ENCODE measurements around the gene TMPRSS13. TPM values are rescaled to one million over a fixed set of nuclear protein-coding genes. Genes with fewer than 3 reads are reported as not detected.
A peak's percentile ranks its signal among the peaks of the same experiment; 100 is the strongest.
"Not testable (repeated sequence)": the region's sequence is repeated elsewhere in the genome, so short reads cannot be mapped to it uniquely, and the experiment has no call there.

TMPRSS13 gene
- total RNA-seq, result under 1 TPM in 7 of 8 experiments, not detected in 1; 0.11 to 0.95 (median 0.15) TPM

DNA sequence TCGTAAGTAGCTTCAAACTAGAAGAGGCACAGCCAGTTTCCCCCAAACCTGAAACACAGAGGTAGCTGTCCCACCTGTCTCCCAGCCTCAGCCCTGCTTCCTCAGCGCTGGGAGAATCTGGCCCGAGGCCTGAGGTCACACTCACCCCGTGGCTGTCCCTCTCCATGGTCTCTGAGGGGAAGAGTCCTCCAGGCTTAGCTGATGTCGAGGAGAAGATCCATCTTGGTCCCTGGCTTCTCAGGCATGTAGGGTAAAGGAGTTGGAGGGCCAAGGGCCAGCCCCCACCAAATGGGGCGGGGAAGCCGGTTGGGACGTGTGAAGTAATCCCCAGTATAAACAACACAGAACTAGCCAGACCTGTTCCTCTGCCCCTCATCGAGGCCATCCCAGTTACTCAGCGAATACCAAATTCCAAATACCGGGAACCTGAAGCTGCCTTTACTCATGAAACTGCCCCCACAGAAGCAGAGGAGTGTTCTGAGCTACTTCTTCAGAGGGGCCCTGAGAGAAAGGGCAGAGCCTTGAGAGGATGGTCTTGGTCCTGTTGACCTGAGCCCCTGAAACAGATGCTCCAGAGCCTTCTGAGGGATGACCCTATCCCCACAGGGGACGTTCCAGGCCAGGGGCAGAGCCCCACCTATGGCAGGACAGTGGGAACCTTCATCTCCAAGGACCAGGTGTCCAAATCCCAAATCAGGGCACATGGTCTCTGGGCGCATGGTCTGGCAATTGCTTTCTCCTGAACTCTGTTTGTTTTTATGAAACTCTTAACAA, at the start of gene TMPRSS13:
TMPRSS13 (minus strand) TSS at position 261 of the 774 bp plus-strand sequence; CDS start at position 166, 95 bp downstream.
- Histone ChIP-seq H3K4me1 (replicated peaks in 1 of 2) (no peaks in the 10 kb centered on the region), H3K4me3 (no peak within 1 kb of the TSS), H3K27ac (no peak within 1 kb of the TSS)
- ATAC-seq (replicated peaks in 6 of 8), result no peak
- in situ Hi-C loops (cut with MboI; ENCODE audit: low pct_unique_long_range_greater_than_20kb in 2 of 9, low sequenced_read_pairs in 9 of 9, unreplicated experiment in 9 of 9), result loop anchor here in 4 of 9 experiments (25.0 kb wide), 2 partner anchors 92 to 492 kb away; no protein-coding TSS in a partner anchor
- WGBS, 10 experiments, result 0 to 100% (median 83%) methylated on average over 1 to 8 of the region's 13 CpGs; no CpG with 5 or more reads in 2 of the 10 experiments

DNA sequence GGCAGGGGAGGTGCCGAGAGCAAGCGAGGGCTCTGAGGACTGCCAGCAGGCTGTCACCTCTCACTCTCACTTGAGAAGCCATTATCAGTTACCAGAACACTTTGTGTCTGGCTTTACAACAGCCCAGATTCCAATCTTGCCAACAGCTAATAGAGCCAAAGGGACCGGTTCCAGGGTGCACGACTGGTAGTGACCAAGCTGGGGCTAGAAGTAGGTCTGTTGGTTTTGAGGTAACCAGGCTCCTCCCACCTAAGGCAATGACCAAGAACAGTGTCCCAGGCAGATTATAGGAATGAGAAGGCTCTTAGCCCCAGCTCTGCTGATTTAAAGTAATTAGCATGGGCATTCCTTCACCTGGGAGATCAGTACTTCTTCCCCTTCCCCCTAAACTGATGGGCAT, 49.8 kb upstream of the TMPRSS13 start:
- no peak for ATAC-seq (replicated peaks in 6 of 8)
- in situ Hi-C loops (cut with MboI; ENCODE audit: low pct_unique_long_range_greater_than_20kb in 2 of 9, low sequenced_read_pairs in 9 of 9, unreplicated experiment in 9 of 9), result no loop called here
- 25 to 100% methylated on average over 1 to 2 of the region's 4 CpGs; no CpG with 5 or more reads in 8 of the 10 experiments for WGBS, 10 experiments
- H3K4me1 ChIP-seq (replicated peaks in 1 of 2), result no peaks in the 10 kb centered on the region
- H3K27ac ChIP-seq, result no peak overlapping the region
- no peak overlapping the region for H3K4me3 ChIP-seq

DNA sequence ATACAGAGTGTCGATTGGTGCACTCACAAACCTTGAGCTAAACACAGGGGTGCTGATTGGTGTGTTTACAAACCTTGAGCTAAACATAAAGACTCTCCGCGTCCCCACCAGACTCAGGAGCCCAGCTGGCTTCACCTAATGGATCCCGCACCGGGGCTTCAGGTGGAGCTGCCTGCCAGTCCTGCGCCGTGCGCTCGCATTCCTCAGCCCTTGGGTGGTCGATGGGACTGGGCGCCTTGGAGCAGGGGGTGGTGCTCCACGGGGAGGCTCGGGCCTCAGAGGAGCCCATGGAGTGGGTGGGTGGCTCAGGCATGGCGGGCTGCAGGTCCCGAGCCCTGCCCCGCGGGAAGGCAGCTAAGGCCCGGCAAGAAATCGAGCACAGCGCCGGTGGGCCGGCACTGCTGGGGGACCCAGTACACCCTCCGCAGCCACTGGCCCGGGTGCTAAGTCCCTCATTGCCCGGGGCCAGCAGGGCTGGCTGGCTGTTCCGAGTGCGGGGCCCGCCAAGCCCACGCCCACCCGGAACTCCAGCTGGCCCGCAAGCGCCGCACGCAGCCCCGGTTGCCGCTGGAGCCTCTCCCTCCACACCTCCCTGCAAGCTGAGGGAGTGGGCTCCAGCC, 49.2 kb upstream of the TMPRSS13 start:
- H3K4me3 ChIP-seq; in situ Hi-C loops (cut with MboI; ENCODE audit: low pct_unique_long_range_greater_than_20kb in 2 of 9, low sequenced_read_pairs in 9 of 9, unreplicated experiment in 9 of 9); H3K4me1 ChIP-seq (replicated peaks in 1 of 2); ATAC-seq (replicated peaks in 6 of 8); H3K27ac ChIP-seq: not testable (repeated sequence)
- 65 to 100% methylated on average over 2 to 4 of the region's 36 CpGs; no CpG with 5 or more reads in 8 of the 10 experiments for WGBS, 10 experiments

DNA sequence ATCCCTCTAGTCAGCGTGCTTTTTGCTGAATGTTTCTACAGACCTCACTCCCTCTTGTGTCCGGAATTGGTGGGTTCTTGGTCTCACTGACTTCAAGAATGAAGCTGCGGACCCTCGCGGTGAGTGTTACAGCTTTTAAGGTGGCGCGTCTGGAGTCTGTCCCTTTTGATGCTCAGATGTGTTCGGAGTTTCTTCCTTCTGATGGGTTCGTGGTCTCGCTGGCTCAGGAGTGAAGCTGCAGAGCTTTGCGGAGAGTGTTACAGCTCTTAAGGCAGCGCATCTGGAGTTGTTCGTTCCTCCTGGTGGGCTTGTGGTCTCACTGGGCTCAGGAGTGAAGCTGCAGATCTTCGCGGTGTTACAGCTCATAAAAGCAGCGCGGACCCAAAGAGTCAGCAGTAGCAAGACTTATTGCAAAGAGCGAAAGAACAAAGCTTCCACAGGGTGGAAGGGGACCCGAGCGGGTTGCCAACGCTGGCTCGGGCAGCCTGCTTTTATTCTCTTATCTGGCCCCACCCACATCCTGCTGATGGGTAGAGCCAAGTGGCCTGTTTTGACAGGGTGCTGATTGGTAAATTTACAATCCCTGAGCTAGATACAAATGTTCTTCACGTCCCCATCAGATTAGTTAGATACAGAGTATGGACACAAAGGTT, 48.5 kb upstream of the TMPRSS13 start:
- in situ Hi-C loops (cut with MboI; ENCODE audit: low pct_unique_long_range_greater_than_20kb in 2 of 9, low sequenced_read_pairs in 9 of 9, unreplicated experiment in 9 of 9); H3K4me3 ChIP-seq; ATAC-seq (replicated peaks in 6 of 8); H3K27ac ChIP-seq; H3K4me1 ChIP-seq (replicated peaks in 1 of 2): not testable (repeated sequence)
- WGBS, 10 experiments, result 12 to 100% (median 90%) methylated on average over 1 to 12 of the region's 23 CpGs; no CpG with 5 or more reads in 4 of the 10 experiments

DNA sequence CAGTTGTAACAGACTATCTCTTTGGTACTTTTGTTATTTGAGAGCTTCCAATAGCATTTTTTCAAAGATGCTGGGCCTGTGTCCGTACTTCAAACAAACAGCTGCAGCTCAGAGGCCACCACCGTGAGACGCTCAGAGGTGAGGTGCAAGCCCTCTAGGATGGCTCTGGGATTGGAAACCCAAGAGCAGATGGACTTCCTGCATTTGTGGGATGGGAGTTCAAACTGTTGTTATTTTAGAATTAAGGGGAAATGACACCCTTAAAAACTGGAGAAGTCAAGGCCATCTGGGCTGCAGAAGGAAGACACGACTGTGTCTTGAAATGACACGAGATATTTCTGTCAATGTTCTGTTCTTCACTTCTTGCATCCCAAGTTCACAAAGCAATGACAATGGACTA, 47.8 kb upstream of the TMPRSS13 start:
- no peak overlapping the region for H3K4me3 ChIP-seq
- 21 to 96% (median 88%) methylated on average over 2 to 5 of the region's 5 CpGs; no CpG with 5 or more reads in 3 of the 10 experiments for WGBS, 10 experiments
- ATAC-seq (replicated peaks in 6 of 8), result no peak
- H3K27ac ChIP-seq, result no peak overlapping the region
- peaks cover 0 to 5% of the 10 kb centered on the region in 2 donors for H3K4me1 ChIP-seq (replicated peaks in 1 of 2)
- in situ Hi-C loops (cut with MboI; ENCODE audit: low pct_unique_long_range_greater_than_20kb in 2 of 9, low sequenced_read_pairs in 9 of 9, unreplicated experiment in 9 of 9), result no loop called here

DNA sequence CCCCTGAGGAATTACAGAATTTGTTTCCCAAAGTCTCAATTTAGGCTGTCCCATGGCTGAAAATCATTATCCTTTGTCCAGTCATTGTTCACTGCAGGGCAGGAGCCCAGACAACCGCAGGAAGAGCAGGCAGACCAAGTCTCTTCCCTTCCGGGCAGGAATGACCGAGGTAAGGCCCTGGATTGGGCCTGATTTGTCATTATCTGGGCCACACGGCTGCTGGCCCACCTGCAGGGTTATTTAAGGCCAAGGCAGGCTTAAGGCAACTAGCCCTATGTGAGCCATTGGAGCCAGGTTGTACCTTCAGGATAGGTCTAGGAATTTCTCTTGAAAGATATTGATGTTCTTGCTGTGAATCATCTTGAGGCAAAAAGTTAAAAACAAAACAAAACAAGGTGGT, 47.2 kb upstream of the TMPRSS13 start:
- H3K27ac ChIP-seq, result no peak overlapping the region
- in situ Hi-C loops (cut with MboI; ENCODE audit: low pct_unique_long_range_greater_than_20kb in 2 of 9, low sequenced_read_pairs in 9 of 9, unreplicated experiment in 9 of 9), result no loop called here
- no peak overlapping the region for H3K4me3 ChIP-seq
- no peak for ATAC-seq (replicated peaks in 6 of 8)
- 0 to 100% (median 53%) methylated on average over 1 to 4 of the region's 4 CpGs; no CpG with 5 or more reads in 3 of the 10 experiments for WGBS, 10 experiments
- H3K4me1 ChIP-seq (replicated peaks in 1 of 2), result peaks cover 0 to 5% of the 10 kb centered on the region in 2 donors

DNA sequence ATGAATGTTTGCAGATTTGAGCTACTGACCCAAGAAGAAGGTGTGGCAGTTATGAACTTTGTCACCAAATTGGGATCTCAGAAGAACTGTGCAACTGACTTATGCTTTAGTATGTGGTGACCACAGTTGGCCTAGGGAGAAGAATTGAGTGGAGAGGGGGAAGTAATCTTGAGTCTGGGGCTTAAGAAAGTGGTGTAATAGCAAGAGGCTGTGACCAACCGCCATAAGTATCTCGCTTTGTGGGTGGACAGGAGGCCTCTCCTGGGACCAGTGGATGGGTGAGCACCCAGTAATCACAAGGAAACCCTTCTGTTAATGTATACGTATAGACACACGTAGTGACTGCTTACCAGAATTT, 44.3 kb upstream of the TMPRSS13 start:
- 43 to 100% (median 80%) methylated on average over 1 to 4 of the region's 4 CpGs; no CpG with 5 or more reads in 2 of the 10 experiments for WGBS, 10 experiments
- Histone ChIP-seq H3K4me1 (replicated peaks in 1 of 2) (peaks cover 0 to 5% of the 10 kb centered on the region in 2 donors), H3K27ac (no peak overlapping the region), H3K4me3 (no peak overlapping the region)
- in situ Hi-C loops (cut with MboI; ENCODE audit: low pct_unique_long_range_greater_than_20kb in 2 of 9, low sequenced_read_pairs in 9 of 9, unreplicated experiment in 9 of 9), result no loop called here
- no peak for ATAC-seq (replicated peaks in 6 of 8)

DNA sequence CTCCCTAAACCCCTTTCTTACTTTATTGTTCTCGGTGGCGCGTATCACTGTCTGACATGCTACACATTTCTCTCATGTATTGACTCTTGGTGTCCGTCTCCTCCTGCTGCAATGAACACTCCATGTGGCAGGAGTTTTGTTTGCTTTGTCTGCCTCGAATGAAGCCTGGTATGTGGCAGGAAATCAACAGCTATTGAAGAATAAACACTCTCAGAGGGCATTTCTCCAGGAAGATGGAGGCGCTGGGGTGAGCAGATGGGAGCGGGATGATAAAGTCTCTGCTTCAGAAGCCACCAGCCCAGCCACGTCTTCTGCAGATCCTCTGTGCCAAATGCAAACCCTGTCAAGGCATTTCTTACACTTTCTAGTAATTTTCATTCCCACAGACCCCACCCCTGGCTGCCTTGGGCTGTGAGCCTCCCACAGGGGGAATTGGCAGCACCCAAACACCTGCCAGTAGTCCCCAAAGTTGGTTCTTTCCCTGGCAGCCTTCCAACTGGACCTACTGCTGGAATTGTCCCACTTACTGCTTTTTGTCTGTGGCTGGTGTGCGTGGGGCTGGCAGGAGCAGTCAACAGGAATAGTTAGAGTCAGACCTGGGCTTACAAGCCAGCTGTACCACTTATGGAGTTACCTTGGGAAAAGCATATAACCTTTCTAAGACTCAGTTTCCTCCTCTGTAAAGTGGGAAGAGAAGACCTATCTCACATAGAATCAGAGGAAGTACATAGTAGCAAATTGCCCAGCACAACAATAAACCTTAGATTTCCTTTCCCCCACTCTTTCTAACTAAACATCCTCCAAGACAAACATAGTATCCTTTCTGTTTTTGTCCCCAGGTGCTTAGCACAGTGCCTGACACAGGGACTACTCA, 43.7 kb upstream of the TMPRSS13 start:
- no peak overlapping the region for H3K27ac ChIP-seq
- no peak overlapping the region for H3K4me3 ChIP-seq
- peak in 3 of 8 experiments; percentile 46 to 94 (median 48) for ATAC-seq (replicated peaks in 6 of 8)
- in situ Hi-C loops (cut with MboI; ENCODE audit: low pct_unique_long_range_greater_than_20kb in 2 of 9, low sequenced_read_pairs in 9 of 9, unreplicated experiment in 9 of 9), result no loop called here
- peaks cover 0 to 5% of the 10 kb centered on the region in 2 donors for H3K4me1 ChIP-seq (replicated peaks in 1 of 2)
- 0 to 93% (median 62%) methylated on average over 1 to 9 of the region's 9 CpGs for WGBS, 10 experiments

DNA sequence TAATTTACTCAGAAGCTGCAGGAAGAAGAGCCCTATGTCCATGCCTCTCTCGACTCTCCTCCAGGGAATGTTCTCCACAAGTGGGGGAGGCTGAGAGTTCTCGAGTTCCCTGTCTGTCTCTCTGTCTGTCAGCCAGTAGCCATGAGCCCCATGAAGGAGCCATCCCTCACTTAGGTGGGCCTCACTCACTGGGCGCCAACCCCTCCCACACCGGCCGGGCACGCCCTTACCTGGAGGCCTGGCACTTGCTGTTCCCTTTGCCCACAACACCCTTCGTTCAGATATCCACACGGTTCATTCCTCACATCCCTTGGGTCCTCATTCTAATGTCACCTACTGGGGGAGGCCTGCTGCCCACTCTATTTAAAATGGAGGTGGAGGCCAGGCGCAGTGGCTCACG, 42.8 kb upstream of the TMPRSS13 start:
- Histone ChIP-seq H3K27ac (no peak overlapping the region), H3K4me1 (replicated peaks in 1 of 2) (peaks cover 0 to 5% of the 10 kb centered on the region in 2 donors), H3K4me3 (no peak overlapping the region)
- WGBS, 10 experiments, result 42 to 90% (median 70%) methylated on average over 1 to 8 of the region's 10 CpGs; no CpG with 5 or more reads in 1 of the 10 experiments
- in situ Hi-C loops (cut with MboI; ENCODE audit: low pct_unique_long_range_greater_than_20kb in 2 of 9, low sequenced_read_pairs in 9 of 9, unreplicated experiment in 9 of 9), result no loop called here
- ATAC-seq (replicated peaks in 6 of 8), result no peak

DNA sequence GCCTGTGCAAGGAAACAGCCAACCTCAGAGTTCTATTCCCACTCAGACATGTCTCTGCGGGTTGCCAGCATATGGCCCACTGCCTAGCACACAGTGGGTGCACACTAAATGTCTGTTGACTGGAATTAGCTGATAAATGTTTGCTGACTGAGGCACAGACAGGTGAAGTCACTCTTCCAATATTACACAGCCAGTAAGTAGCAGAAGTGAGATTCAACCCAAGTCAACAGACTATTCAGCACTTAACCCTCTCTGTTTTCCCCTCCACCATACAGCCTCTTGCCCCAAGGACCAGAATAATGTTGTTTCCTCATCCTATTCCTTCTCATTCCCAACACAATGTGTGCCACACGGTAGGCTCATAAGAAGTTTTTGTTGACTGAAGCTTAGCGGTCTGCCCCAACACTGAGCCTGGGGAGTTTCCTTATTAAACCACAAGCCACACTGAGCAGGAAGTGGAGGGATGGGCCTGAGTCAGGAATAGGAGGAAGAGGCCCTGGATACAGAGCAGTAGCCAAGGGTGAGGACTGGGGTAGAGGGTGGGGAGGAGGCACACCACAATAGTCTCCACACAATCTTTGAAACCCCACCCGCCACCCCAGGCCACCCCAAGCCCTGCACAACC, 41.3 kb upstream of the TMPRSS13 start:
- H3K27ac ChIP-seq, result no peak overlapping the region
- WGBS, 10 experiments, result 0 to 92% (median 58%) methylated on average over 1 to 3 of the region's 4 CpGs; no CpG with 5 or more reads in 2 of the 10 experiments
- in situ Hi-C loops (cut with MboI; ENCODE audit: low pct_unique_long_range_greater_than_20kb in 2 of 9, low sequenced_read_pairs in 9 of 9, unreplicated experiment in 9 of 9), result no loop called here
- no peak overlapping the region for H3K4me3 ChIP-seq
- ATAC-seq (replicated peaks in 6 of 8), result peak in 2 of 8 experiments; percentile 66 to 82
- H3K4me1 ChIP-seq (replicated peaks in 1 of 2), result peaks cover 0 to 5% of the 10 kb centered on the region in 2 donors

DNA sequence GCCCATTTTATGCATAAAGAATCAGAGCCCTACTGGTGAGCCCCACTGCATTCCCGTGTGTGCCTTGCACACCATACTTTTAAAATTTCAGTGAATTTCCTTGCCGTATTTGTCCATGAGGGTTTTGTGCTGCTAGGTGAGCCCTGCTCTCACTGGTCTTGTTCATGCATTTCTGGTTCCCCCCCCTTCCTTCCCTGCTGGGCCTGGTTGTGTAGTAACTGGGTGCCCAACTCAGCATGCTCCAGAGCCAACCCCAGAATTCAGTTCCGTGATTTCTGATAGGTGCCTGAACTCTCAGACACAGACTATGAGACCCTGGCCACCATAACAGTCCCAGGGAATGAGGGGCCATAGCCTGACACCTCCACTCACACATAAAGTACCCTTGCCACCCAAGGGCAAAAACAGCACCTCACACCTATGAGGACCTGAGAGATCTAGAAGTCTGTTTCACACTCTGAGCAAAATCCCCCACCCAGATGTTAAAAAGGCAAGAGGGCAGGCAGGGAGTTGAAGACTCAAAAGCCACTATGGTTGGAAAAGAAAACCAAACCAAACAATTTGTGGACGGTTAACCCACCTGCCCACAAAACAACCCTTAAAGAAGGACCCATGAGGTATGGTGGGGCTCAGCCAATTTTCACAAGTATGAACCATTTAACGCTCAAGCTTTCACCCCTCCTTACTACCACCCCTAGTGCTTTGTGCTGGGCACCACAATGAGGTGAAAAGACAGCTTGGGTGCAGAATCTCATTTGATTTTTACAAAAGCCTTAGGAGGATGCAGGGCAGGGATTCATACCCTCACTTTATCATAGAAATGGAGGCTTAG, 40.2 kb upstream of the TMPRSS13 start:
- WGBS, 10 experiments, result 0 to 100% (median 80%) methylated on average over 1 to 4 of the region's 5 CpGs
- ATAC-seq (replicated peaks in 6 of 8), result no peak
- Histone ChIP-seq H3K27ac (no peak overlapping the region), H3K4me3 (no peak overlapping the region), H3K4me1 (replicated peaks in 1 of 2) (peaks cover 0 to 5% of the 10 kb centered on the region in 2 donors)
- in situ Hi-C loops (cut with MboI; ENCODE audit: low pct_unique_long_range_greater_than_20kb in 2 of 9, low sequenced_read_pairs in 9 of 9, unreplicated experiment in 9 of 9), result no loop called here
